GM12878 (cell line): ENCODE data around the gene ETS1. TPM values are rescaled to one million over a fixed set of nuclear protein-coding genes. Genes with fewer than 3 reads are reported as not detected.
A peak's percentile ranks its signal among the peaks of the same experiment; 100 is the strongest.

Source experiments
- ATAC-seq: fragments of 200-7000 bp; cut with Tn5 transposase; 3 replicates; pipeline ENCODE4 v1.9.1; 2020; ENCODE audit warnings: mild to moderate bottlenecking, moderate library complexity
- BruUV-seq: library from RNA; stranded (reverse); fragments of 400-500 nt; replicated peaks from 2 replicates; lab custom pipeline; 2021; lab: Mats Ljungman, UMichigan
- CTCF ChIA-PET: fragments of 300-600 bp; sonication (Branson Sonifier 250); formaldehyde crosslinking; extraction: SDS; loops from one replicate; lab custom pipeline; 2021; ENCODE audit warnings: inconsistent platforms; lab: Yijun Ruan, JAX
- POLR2A ChIA-PET: fragments of 350-600 bp; formaldehyde crosslinking; extraction: SDS; loops from one replicate; lab custom pipeline; 2021; ENCODE audit warnings: inconsistent platforms; lab: Charles Lee
- RAD21 ChIA-PET: fragments of 300-600 bp; sonication (Branson Sonifier 250); formaldehyde crosslinking; loops from one replicate; lab custom pipeline; 2023; ENCODE audit warnings: antibody characterized with exemption; ENCODE audit not compliant: unreplicated experiment; lab: Charles Lee
- SMC1A ChIA-PET: fragments of 300-600 bp; sonication (Branson Sonifier 250); formaldehyde crosslinking; loops from one replicate; lab custom pipeline; 2023; ENCODE audit not compliant: unreplicated experiment, uncharacterized antibody; lab: Charles Lee
- DNase-seq: peaks from one replicate; pipeline ENCODE4 v3.0.0-alpha.2; 2011; ENCODE audit warnings: low read depth, low spot score
- FAIRE-seq: peaks from 3 replicates; lab custom pipeline; 2011; peaks lifted over from hg19 to GRCh38; lab: Jason Lieb, UNC
- H2AFZ ChIP-seq: 2 replicates; pipeline ENCODE4 v1.6.0; 2011; ENCODE audit warnings: low read depth, low read length, control low read depth; ENCODE audit not compliant: control insufficient read depth
- H3K27ac ChIP-seq: 2 replicates; pipeline ENCODE4 v1.5.1; 2011; ENCODE audit warnings: control low read depth; ENCODE audit not compliant: control insufficient read depth, insufficient read depth
- H3K27me3 ChIP-seq, 2 experiments: replicated peaks in 1 of 2; 2 replicates each; pipeline versions ENCODE4 v1.6.0 to v1.6.1; 2011; ENCODE audit warnings: low read length in 1 of 2; ENCODE audit not compliant: control insufficient read depth in 2 of 2, insufficient read depth in 2 of 2
- H3K36me3 ChIP-seq, 2 experiments: 2 replicates each; pipeline ENCODE4 v1.5.1; 2011; ENCODE audit warnings: low read length in 1 of 2; ENCODE audit not compliant: control insufficient read depth in 2 of 2, insufficient read depth in 2 of 2
- H3K4me1 ChIP-seq: 2 replicates; pipeline ENCODE4 v1.6.1; 2011; ENCODE audit warnings: mild to moderate bottlenecking, low read length, moderate library complexity, mixed read lengths; ENCODE audit not compliant: control insufficient read depth, insufficient read depth
- H3K4me2 ChIP-seq: 2 replicates; pipeline ENCODE4 v1.6.0; 2011; ENCODE audit warnings: control low read depth; ENCODE audit not compliant: control insufficient read depth, insufficient read depth
- H3K4me3 ChIP-seq: fragments of 200-600 bp; sonication (generic); 2 replicates; pipeline ENCODE4 v1.5.1; 2016
- H3K79me2 ChIP-seq: 2 replicates; pipeline ENCODE4 v1.6.0; 2011; ENCODE audit warnings: low read length; ENCODE audit not compliant: control insufficient read depth, insufficient read depth
- H3K9ac ChIP-seq: 2 replicates; pipeline ENCODE4 v1.8.0; 2011; ENCODE audit warnings: low read length, control low read depth, mixed read lengths; ENCODE audit not compliant: control insufficient read depth, insufficient read depth
- H3K9me3 ChIP-seq: replicated peaks from 3 replicates; pipeline ENCODE4 v1.5.1; 2011; ENCODE audit warnings: mild to moderate bottlenecking, low read length; ENCODE audit not compliant: control insufficient read depth, insufficient read depth
- H4K20me1 ChIP-seq: 2 replicates; pipeline ENCODE4 v1.6.0; 2011; ENCODE audit not compliant: control insufficient read depth, insufficient read depth
- CHD2 ChIP-seq: IDR thresholded peaks from 2 replicates; pipeline ENCODE4 v1.6.1; 2011; ENCODE audit warnings: low read depth, low read length, improper control_type of control experiment, borderline replicate concordance
- MYC ChIP-seq: IDR thresholded peaks from 2 replicates; pipeline ENCODE4 v1.6.1; 2011; ENCODE audit warnings: mild to moderate bottlenecking, low read length, moderate library complexity, inconsistent platforms; ENCODE audit not compliant: insufficient read depth, insufficient replicate concordance, insufficient read length, severe bottlenecking
- NFYA ChIP-seq: IDR thresholded peaks from 2 replicates; pipeline ENCODE4 v1.6.1; 2011; ENCODE audit warnings: low read depth, mild to moderate bottlenecking, low read length, improper control_type of control experiment, borderline replicate concordance
- NR2F1 ChIP-seq: fragments of 450-650 bp; conservative IDR thresholded peaks from 2 replicates; pipeline ENCODE4 v1.6.1; 2017; ENCODE audit warnings: mild to moderate bottlenecking
- REST ChIP-seq: IDR thresholded peaks from 2 replicates; pipeline ENCODE4 v1.6.1; 2012; ENCODE audit warnings: mild to moderate bottlenecking, low read depth, low read length
- SPI1 ChIP-seq: IDR thresholded peaks from 2 replicates; pipeline ENCODE4 v1.6.1; 2011; ENCODE audit warnings: low read depth, mild to moderate bottlenecking, low read length, moderate library complexity, borderline replicate concordance; ENCODE audit not compliant: insufficient read depth
- SUZ12 ChIP-seq: fragments of 200-600 bp; sonication (generic); IDR thresholded peaks from one replicate; pipeline ENCODE4 v1.6.1; 2018; ENCODE audit warnings: antibody characterized with exemption, mild to moderate bottlenecking; ENCODE audit not compliant: unreplicated experiment
- TCF7 ChIP-seq: IDR thresholded peaks from 2 replicates; pipeline ENCODE4 v1.6.1; 2014; ENCODE audit warnings: antibody characterized with exemption, borderline replicate concordance
- WRNIP1 ChIP-seq: IDR thresholded peaks from 2 replicates; pipeline ENCODE4 v1.6.1; 2011; ENCODE audit warnings: low read depth, low read length, improper control_type of control experiment, borderline replicate concordance
- ZNF217 ChIP-seq: fragments of 450-650 bp; IDR thresholded peaks from 2 replicates; pipeline ENCODE4 v1.6.1; 2017; ENCODE audit warnings: antibody characterized with exemption, mild to moderate bottlenecking
- ZZZ3 ChIP-seq: IDR thresholded peaks from 2 replicates; pipeline ENCODE4 v1.6.1; 2011; ENCODE audit warnings: low read depth; ENCODE audit not compliant: control insufficient read depth, insufficient read length
- WGBS: methylation state at CpG from one replicate; pipeline ENCODE4 v1.1.6; 2016; ENCODE audit warnings: low lambda C conversion rate; ENCODE audit not compliant: insufficient replicate concordance, insufficient coverage; ENCODE audit errors: missing lambda C conversion rate; 5-methylcytosine and 5-hydroxymethylcytosine counted together
- in situ Hi-C: fragments of 300-500 bp; cut with MboI; formaldehyde crosslinking; loops from 9 replicates; pipeline ENCODE4 v1.14.3; 2018; ENCODE audit warnings: mixed read lengths
- intact Hi-C: fragments of 100-400 bp; cut with micrococcal nuclease; formaldehyde crosslinking; loops from one replicate; pipeline ENCODE4 v1.14.2; 2022; ENCODE audit not compliant: unreplicated experiment
- polyA plus RNA-seq, 11 experiments: library from polyadenylated mRNA; depleted of rRNA in 4 of 11; unstranded in 6 of 11; stranded (reverse) in 5 of 11; fragments of >200 nt; fragmentation: Nextera tagmentation in 4 of 11; fragmentation: Illumina TruSeq in 1 of 11; extraction: Ambion mirVana in 4 of 11; extraction: Trizol in 1 of 11; gene quantifications; 1 replicate in 1 of 11; 2 replicates in 10 of 11; pipeline versions ENCODE4 v1.2.1 to v1.2.3, GENCODE V29; 2011 to 2016; ENCODE audit warnings: inconsistent platforms in 2 of 11, missing spikeins in 2 of 11, low read depth in 1 of 11
- total RNA-seq, 4 experiments: library from RNA; depleted of rRNA in 3 of 4; stranded (reverse); fragments of >200 nt in 3 of 4; fragmentation: Illumina TruSeq in 1 of 4; extraction: Trizol in 1 of 4; gene quantifications; 2 replicates each; pipeline versions ENCODE4 v1.2.1 to v1.2.3, GENCODE V29; 2013 to 2021
- TF ChIP-seq, protein P1 (sequence below): fragments of 150-350 bp; IDR thresholded peaks from 2 replicates; pipeline ENCODE4 v1.6.1; 2016; ENCODE audit warnings: low read depth, low read length

The ETS1 gene
- total and polyA plus RNA-seq, 10 of the 15 experiments (the other 5 are each of a cell fraction or from before 2014, with no cell fraction given), result 12.5 to 112 (median 55.5) TPM

GRCh38 chr11:128575961-128576350 lies 11.4 kb downstream of the ETS1 start:
- TF ChIP-seq CHD2 (no peak), TCF7 (no peak), NR2F1 (no peak), SUZ12 (no peak), WRNIP1 (no peak), MYC (no peak), SPI1 (no peak), ZNF217 (no peak), ZZZ3 (no peak), REST (no peak), NFYA (no peak)
- TF ChIP-seq, protein P1, sequence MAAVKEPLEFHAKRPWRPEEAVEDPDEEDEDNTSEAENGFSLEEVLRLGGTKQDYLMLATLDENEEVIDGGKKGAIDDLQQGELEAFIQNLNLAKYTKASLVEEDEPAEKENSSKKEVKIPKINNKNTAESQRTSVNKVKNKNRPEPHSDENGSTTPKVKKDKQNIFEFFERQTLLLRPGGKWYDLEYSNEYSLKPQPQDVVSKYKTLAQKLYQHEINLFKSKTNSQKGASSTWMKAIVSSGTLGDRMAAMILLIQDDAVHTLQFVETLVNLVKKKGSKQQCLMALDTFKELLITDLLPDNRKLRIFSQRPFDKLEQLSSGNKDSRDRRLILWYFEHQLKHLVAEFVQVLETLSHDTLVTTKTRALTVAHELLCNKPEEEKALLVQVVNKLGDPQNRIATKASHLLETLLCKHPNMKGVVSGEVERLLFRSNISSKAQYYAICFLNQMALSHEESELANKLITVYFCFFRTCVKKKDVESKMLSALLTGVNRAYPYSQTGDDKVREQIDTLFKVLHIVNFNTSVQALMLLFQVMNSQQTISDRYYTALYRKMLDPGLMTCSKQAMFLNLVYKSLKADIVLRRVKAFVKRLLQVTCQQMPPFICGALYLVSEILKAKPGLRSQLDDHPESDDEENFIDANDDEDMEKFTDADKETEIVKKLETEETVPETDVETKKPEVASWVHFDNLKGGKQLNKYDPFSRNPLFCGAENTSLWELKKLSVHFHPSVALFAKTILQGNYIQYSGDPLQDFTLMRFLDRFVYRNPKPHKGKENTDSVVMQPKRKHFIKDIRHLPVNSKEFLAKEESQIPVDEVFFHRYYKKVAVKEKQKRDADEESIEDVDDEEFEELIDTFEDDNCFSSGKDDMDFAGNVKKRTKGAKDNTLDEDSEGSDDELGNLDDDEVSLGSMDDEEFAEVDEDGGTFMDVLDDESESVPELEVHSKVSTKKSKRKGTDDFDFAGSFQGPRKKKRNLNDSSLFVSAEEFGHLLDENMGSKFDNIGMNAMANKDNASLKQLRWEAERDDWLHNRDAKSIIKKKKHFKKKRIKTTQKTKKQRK, result no peak
- FAIRE-seq (no peak), DNase-seq (no peak), ATAC-seq (peak; percentile 18; the same call in 2 of the 3 replicates)
- RAD21 ChIA-PET, result no interaction called here
- Histone ChIP-seq H3K79me2 (no peaks in the 10 kb centered on the region), H3K4me3 (no peak overlapping the region), H2AFZ (no peak overlapping the region), H3K4me2 (no peak overlapping the region), H3K27me3 (no peaks in the 10 kb centered on the region), H3K4me1 (peaks cover 19% of the 10 kb centered on the region), H3K36me3 (no peaks in the 10 kb centered on the region), H3K9ac (no peak overlapping the region), H3K9me3 (no peaks in the 10 kb centered on the region), H3K27ac (no peak overlapping the region), H4K20me1 (no peaks in the 10 kb centered on the region)
- BruUV-seq, result no TSS peak
- WGBS, result 71% methylated on average over 4 of the region's 4 CpGs
- in situ Hi-C loops, result no loop called here
- POLR2A ChIA-PET, result no interaction called here
- intact Hi-C loops, result no loop called here
- CTCF ChIA-PET, result no interaction called here
- SMC1A ChIA-PET, result interaction anchor here (0.8 kb wide), 2 partner anchors 21 to 57 kb away, joined by 3 to 4 read pairs; no protein-coding TSS in a partner anchor
